Skeletal muscle cell (primary cell): ENCODE results near the gene WEE1.

Experiments used
- DNase-seq: peaks from one replicate; pipeline ENCODE4 v3.0.0-alpha.2; 2010; ENCODE audit warnings: low read depth
- H3K4me3 ChIP-seq: 2 replicates; pipeline ENCODE4 v1.5.1; 2011; ENCODE audit warnings: low read depth, mild to moderate bottlenecking, control low read depth, low read length, moderate library complexity

WEE1 gene

GRCh38 chr11:9565822-9566560 is 7.5 kb upstream of the WEE1 start:
- peak; percentile 100 for DNase-seq
- H3K4me3 ChIP-seq = no peak overlapping the region

GRCh38 chr11:9566561-9567063 is 6.9 kb upstream of the WEE1 start:
- DNase-seq = peak; percentile 49
- H3K4me3 ChIP-seq = no peak overlapping the region

GRCh38 chr11:9567401-9567800 is 6.1 kb upstream of the WEE1 start:
- DNase-seq = no peak

GRCh38 chr11:9568161-9568853 is 5.2 kb upstream of the WEE1 start:
- no peak overlapping the region for H3K4me3 ChIP-seq
- no peak for DNase-seq

More at GRCh38 chr11:9567401-9567800, 6.1 kb upstream of the WEE1 start:
- no peak overlapping the region for H3K4me3 ChIP-seq

GRCh38 chr11:9568854-9569587 is 4.4 kb upstream of the WEE1 start:
- DNase-seq = peak; percentile 71
- H3K4me3 ChIP-seq = no peak overlapping the region

GRCh38 chr11:9569588-9570164 is 3.8 kb upstream of the WEE1 start:
- no peak overlapping the region for H3K4me3 ChIP-seq
- no peak for DNase-seq

- no peak overlapping the region for H3K4me3 ChIP-seq
- DNase-seq = no peak
These were observed 3.0 kb upstream of the WEE1 start for GRCh38 chr11:9570313-9571025.

- no peak for DNase-seq
- no peak overlapping the region for H3K4me3 ChIP-seq
These were observed 2.3 kb upstream of the WEE1 start for GRCh38 chr11:9571071-9571762.

GRCh38 chr11:9571763-9572115 is 1.7 kb upstream of the WEE1 start:
- no peak for DNase-seq
- H3K4me3 ChIP-seq = no peak overlapping the region

GRCh38 chr11:9573775-9574621 is 528 bp downstream of the WEE1 start:
- peak overlapping the region; percentile 88 for H3K4me3 ChIP-seq
- DNase-seq = no peak

GRCh38 chr11:9574622-9575259 is 1.3 kb downstream of the WEE1 start:
- DNase-seq = no peak

GRCh38 chr11:9575260-9576240 is 2.1 kb downstream of the WEE1 start:
- peak overlapping the region; percentile 88 for H3K4me3 ChIP-seq
- peak; percentile 49 for DNase-seq

More at GRCh38 chr11:9574622-9575259, 1.3 kb downstream of the WEE1 start:
- H3K4me3 ChIP-seq = peak overlapping the region; percentile 88

GRCh38 chr11:9576701-9577381 is 3.4 kb downstream of the WEE1 start:
- H3K4me3 ChIP-seq = peak overlapping the region; percentile 88
- no peak for DNase-seq

GRCh38 chr11:9577556-9577955 is 4.1 kb downstream of the WEE1 start:
- H3K4me3 ChIP-seq = peak overlapping the region; percentile 88
- DNase-seq = no peak

GRCh38 chr11:9580894-9581293 is 7.4 kb downstream of the WEE1 start:
- DNase-seq = no peak
- H3K4me3 ChIP-seq = no peak overlapping the region
